LHCN-M2 (cell line): ENCODE data around the gene KCNK7. TPM values are rescaled to one million over a fixed set of nuclear protein-coding genes. Genes with fewer than 3 reads are reported as not detected.
A peak's percentile ranks its signal among the peaks of the same experiment; 100 is the strongest.

Source experiments
- DNase-seq: peaks from one replicate; pipeline ENCODE4 v3.0.0-alpha.2; 2012; ENCODE audit warnings: low read depth
- total RNA-seq: library from RNA; depleted of rRNA; stranded (reverse); fragments of >200 nt; gene quantifications from 2 replicates; pipeline ENCODE4 v1.2.3, GENCODE V29; 2014

KCNK7 gene
- total RNA-seq, 1 experiment from 2014 or later: 0.11 TPM

- no peak for DNase-seq
Measured at GRCh38 chr11:65627202-65627601, 31.6 kb upstream of the KCNK7 start.

- peak; percentile 19 for DNase-seq
Measured at GRCh38 chr11:65625628-65626342, 30.2 kb upstream of the KCNK7 start.

GRCh38 chr11:65624931-65625627 lies 29.5 kb upstream of the KCNK7 start:
- DNase-seq: no peak

- DNase-seq: no peak
Measured at GRCh38 chr11:65623852-65624616, 28.4 kb upstream of the KCNK7 start.

- no peak for DNase-seq
Measured at GRCh38 chr11:65623177-65623576, 27.6 kb upstream of the KCNK7 start.

- no peak for DNase-seq
Measured at GRCh38 chr11:65622011-65622410, 26.4 kb upstream of the KCNK7 start.

- no peak for DNase-seq
Measured at GRCh38 chr11:65621460-65621859, 25.9 kb upstream of the KCNK7 start.

- DNase-seq: no peak
Measured at GRCh38 chr11:65620666-65621065, 25.1 kb upstream of the KCNK7 start.

GRCh38 chr11:65619281-65619928 lies 23.8 kb upstream of the KCNK7 start:
- DNase-seq: no peak

GRCh38 chr11:65618763-65619162 lies 23.2 kb upstream of the KCNK7 start:
- no peak for DNase-seq

- DNase-seq: no peak
Measured at GRCh38 chr11:65617990-65618751, 22.6 kb upstream of the KCNK7 start.

GRCh38 chr11:65617136-65617850 lies 21.7 kb upstream of the KCNK7 start:
- DNase-seq: no peak

- no peak for DNase-seq
Measured at GRCh38 chr11:65616575-65617001, 21.0 kb upstream of the KCNK7 start.

GRCh38 chr11:65615950-65616574 lies 20.5 kb upstream of the KCNK7 start:
- DNase-seq: no peak

GRCh38 chr11:65615229-65615949 lies 19.8 kb upstream of the KCNK7 start, which contains the start of gene PCNX3:
TSS of gene PCNX3 (plus strand) at chr11:65615776. CDS start at chr11:65616312, 536 bp downstream.
- DNase-seq: peak; percentile 100

- DNase-seq: no peak
Measured at GRCh38 chr11:65613091-65613928, 17.7 kb upstream of the KCNK7 start.

GRCh38 chr11:65612691-65613090 lies 17.1 kb upstream of the KCNK7 start:
- no peak for DNase-seq
